SU-DHL-6 (cell line): Measurements from ENCODE around the gene DOK4.

Experiments
- H2AFZ ChIP-seq: fragments of 200-600 bp; sonication (generic); 2 replicates; pipeline ENCODE4 v1.6.1; 2014; ENCODE audit warnings: low read depth, mild to moderate bottlenecking, moderate library complexity, mixed read lengths, antibody characterized with exemption, low read length; ENCODE audit not compliant: severe bottlenecking
- H3F3A ChIP-seq: fragments of 200-600 bp; shearing (Covaris generic); 2 replicates; pipeline ENCODE4 v1.6.0; 2016; ENCODE audit warnings: antibody characterized with exemption, mild to moderate bottlenecking; ENCODE audit not compliant: insufficient read depth
- H3K27ac ChIP-seq: fragments of 200-600 bp; sonication (generic); 2 replicates; pipeline ENCODE4 v1.5.1; 2016; ENCODE audit warnings: low read depth, mild to moderate bottlenecking, low read length, moderate library complexity, mixed read lengths
- H3K27me3 ChIP-seq: fragments of 200-600 bp; sonication (generic), shearing (Covaris generic); 2 replicates; pipeline ENCODE4 v1.6.0; 2014; ENCODE audit warnings: mild to moderate bottlenecking, low read length
- H3K36me3 ChIP-seq: fragments of 200-600 bp; sonication (generic); 2 replicates; pipeline ENCODE4 v1.6.1; 2014; ENCODE audit warnings: mild to moderate bottlenecking, low read length, mixed read lengths
- H3K4me2 ChIP-seq: fragments of 300-600, 200-600 bp; shearing (Covaris generic), sonication (generic); 2 replicates; pipeline ENCODE4 v1.6.0; 2014; ENCODE audit warnings: low read length, low read depth, mild to moderate bottlenecking; ENCODE audit not compliant: poor library complexity, severe bottlenecking
- H3K4me3 ChIP-seq: fragments of 200-600 bp; sonication (generic); 2 replicates; pipeline ENCODE4 v1.5.1; 2014; ENCODE audit warnings: antibody characterized with exemption, low read length, mild to moderate bottlenecking, mixed read lengths; ENCODE audit not compliant: insufficient read depth, poor library complexity, severe bottlenecking
- H3K79me2 ChIP-seq: fragments of 200-600 bp; sonication (generic); 2 replicates; pipeline ENCODE4 v1.6.1; 2014; ENCODE audit warnings: mild to moderate bottlenecking, low read length, moderate library complexity; ENCODE audit not compliant: insufficient read depth
- H3K9ac ChIP-seq: fragments of 200-600 bp; sonication (generic); 2 replicates; pipeline ENCODE4 v1.7.0; 2014; ENCODE audit warnings: mild to moderate bottlenecking, low read length
- H3K9me2 ChIP-seq: fragments of 200-600 bp; sonication (generic); replicated peaks from 2 replicates; pipeline ENCODE4 v1.6.1; 2014; ENCODE audit warnings: low read length; ENCODE audit not compliant: insufficient read depth
- H3K9me3 ChIP-seq: fragments of 200-600 bp; sonication (generic); 2 replicates; pipeline ENCODE4 v1.6.1; 2014; ENCODE audit warnings: low read length, mixed read lengths; ENCODE audit not compliant: insufficient read depth
- H4K20me1 ChIP-seq: fragments of 200-600 bp; sonication (generic); 2 replicates; pipeline ENCODE4 v1.6.1; 2014; ENCODE audit warnings: low read depth, mild to moderate bottlenecking, antibody characterized with exemption, low read length, moderate library complexity, mixed read lengths
- CTCF ChIP-seq: fragments of 200-600 bp; sonication (generic); IDR thresholded peaks from one replicate; pipeline ENCODE4 v1.5.1; 2017; ENCODE audit warnings: antibody characterized with exemption, mild to moderate bottlenecking, low read length, moderate library complexity; ENCODE audit not compliant: insufficient read depth, poor library complexity, severe bottlenecking
- EZH2phosphoT487 ChIP-seq: fragments of 200-600 bp; sonication (generic), shearing (Covaris generic); conservative IDR thresholded peaks from 2 replicates; pipeline ENCODE4 v1.6.1; 2018; ENCODE audit warnings: mild to moderate bottlenecking, antibody characterized with exemption, low read length, moderate library complexity, mixed read lengths

The DOK4 gene

GRCh38 chr16:57423152-57423551, 63.1 kb downstream of the DOK4 start:
- Histone ChIP-seq H3K4me2 (no peak overlapping the region), H3K9me3 (no peaks in the 10 kb centered on the region), H3F3A (no peaks in the 10 kb centered on the region), H3K4me3 (no peak overlapping the region), H3K9me2 (no peaks in the 10 kb centered on the region), H3K27me3 (no peaks in the 10 kb centered on the region), H3K79me2 (no peaks in the 10 kb centered on the region), H3K9ac (no peak overlapping the region), H3K36me3 (no peaks in the 10 kb centered on the region), H3K27ac (no peak overlapping the region), H4K20me1 (no peaks in the 10 kb centered on the region), H2AFZ (no peak overlapping the region)
- no peak for TF ChIP-seq EZH2phosphoT487
- no peak for TF ChIP-seq CTCF

GRCh38 chr16:57422026-57422944, 64.0 kb downstream of the DOK4 start:
- no peak overlapping the region for H2AFZ ChIP-seq
- H3K79me2 ChIP-seq, result no peaks in the 10 kb centered on the region
- no peaks in the 10 kb centered on the region for H3K9me3 ChIP-seq
- H3K4me3 ChIP-seq, result no peak overlapping the region
- H3K36me3 ChIP-seq, result no peaks in the 10 kb centered on the region
- no peaks in the 10 kb centered on the region for H3K9me2 ChIP-seq
- H3K27ac ChIP-seq, result no peak overlapping the region
- H3K4me2 ChIP-seq, result no peak overlapping the region
- H3F3A ChIP-seq, result no peaks in the 10 kb centered on the region
- H3K27me3 ChIP-seq, result no peaks in the 10 kb centered on the region
- no peaks in the 10 kb centered on the region for H4K20me1 ChIP-seq
- no peak overlapping the region for H3K9ac ChIP-seq
- TF ChIP-seq EZH2phosphoT487, result no peak
- TF ChIP-seq CTCF, result no peak
